H9 (cell line): ENCODE data around the gene ENTR1. TPM values are rescaled to one million over a fixed set of nuclear protein-coding genes. Genes with fewer than 3 reads are reported as not detected.

Experiments used
- DNase-seq: peaks from one replicate; pipeline ENCODE4 v3.0.0-alpha.2; 2017
- H2AFZ ChIP-seq: one replicate; pipeline ENCODE4 v1.6.1; 2013; ENCODE audit warnings: mild to moderate bottlenecking, low read length, control low read depth, moderate library complexity
- H2AK5ac ChIP-seq: 2 replicates; pipeline ENCODE4 v1.6.1; 2013; ENCODE audit warnings: low read length, control low read depth, mixed read lengths; ENCODE audit not compliant: insufficient read length
- H2BK120ac ChIP-seq: one replicate; pipeline ENCODE4 v1.6.1; 2013; ENCODE audit warnings: low read depth, mild to moderate bottlenecking, low read length, control low read depth, inconsistent platforms; ENCODE audit not compliant: poor library complexity, severe bottlenecking
- H2BK12ac ChIP-seq: 2 replicates; pipeline ENCODE4 v1.6.1; 2013; ENCODE audit warnings: low read length, control low read depth, mixed read lengths, low read depth; ENCODE audit not compliant: insufficient read length
- H2BK15ac ChIP-seq: 2 replicates; pipeline ENCODE4 v1.6.1; 2013; ENCODE audit warnings: low read depth, low read length, control low read depth
- H2BK20ac ChIP-seq: one replicate; pipeline ENCODE4 v1.6.1; 2013; ENCODE audit warnings: low read depth, mild to moderate bottlenecking, low read length, control low read depth, inconsistent platforms; ENCODE audit not compliant: poor library complexity, severe bottlenecking
- H2BK5ac ChIP-seq: 2 replicates; pipeline ENCODE4 v1.6.1; 2013; ENCODE audit warnings: low read length, control low read depth, mixed read lengths; ENCODE audit not compliant: insufficient read length
- H3K14ac ChIP-seq: 2 replicates; pipeline ENCODE4 v1.6.1; 2013; ENCODE audit warnings: low read length, control low read depth; ENCODE audit not compliant: insufficient read depth
- H3K18ac ChIP-seq: 2 replicates; pipeline ENCODE4 v1.6.1; 2013; ENCODE audit warnings: low read depth, mild to moderate bottlenecking, mixed read lengths, low read length, control low read depth; ENCODE audit not compliant: insufficient read length
- H3K23ac ChIP-seq: 2 replicates; pipeline ENCODE4 v1.6.1; 2013; ENCODE audit warnings: low read length, control low read depth, mixed read lengths, low read depth; ENCODE audit not compliant: insufficient read length
- H3K23me2 ChIP-seq: 2 replicates; pipeline ENCODE4 v1.6.1; 2013; ENCODE audit warnings: low read depth, mild to moderate bottlenecking, mixed read lengths, low read length, control low read depth; ENCODE audit not compliant: insufficient read length, poor library complexity, severe bottlenecking
- H3K27ac ChIP-seq: 2 replicates; pipeline ENCODE4 v1.5.1; 2013; ENCODE audit warnings: low read length, control low read depth, mixed read lengths, low read depth; ENCODE audit not compliant: insufficient read length
- H3K27me3 ChIP-seq: 2 replicates; pipeline ENCODE4 v1.6.1; 2013; ENCODE audit warnings: low read length, control low read depth, inconsistent platforms; ENCODE audit not compliant: insufficient read depth
- H3K4ac ChIP-seq: 2 replicates; pipeline ENCODE4 v1.6.1; 2013; ENCODE audit warnings: low read depth, mild to moderate bottlenecking, control low read depth, inconsistent platforms, low read length, moderate library complexity
- H3K4me1 ChIP-seq: 2 replicates; pipeline ENCODE4 v1.6.1; 2013; ENCODE audit warnings: low read length, control low read depth, inconsistent platforms; ENCODE audit not compliant: insufficient read depth
- H3K4me2 ChIP-seq: 2 replicates; pipeline ENCODE4 v1.6.1; 2013; ENCODE audit warnings: low read length, control low read depth, mixed read lengths; ENCODE audit not compliant: insufficient read length, insufficient read depth
- H3K56ac ChIP-seq: 2 replicates; pipeline ENCODE4 v1.6.1; 2013; ENCODE audit warnings: low read depth, mild to moderate bottlenecking, mixed read lengths, low read length, control low read depth; ENCODE audit not compliant: insufficient read length
- H3K79me1 ChIP-seq: 2 replicates; pipeline ENCODE4 v1.6.1; 2013; ENCODE audit warnings: low read depth, mild to moderate bottlenecking, moderate library complexity, low read length, control low read depth, inconsistent platforms; ENCODE audit not compliant: insufficient read depth, poor library complexity, severe bottlenecking
- H3K79me2 ChIP-seq: 2 replicates; pipeline ENCODE4 v1.6.1; 2013; ENCODE audit warnings: low read length, control low read depth, inconsistent platforms; ENCODE audit not compliant: insufficient read depth
- H3K9ac ChIP-seq: 2 replicates; pipeline ENCODE4 v1.6.1; 2013; ENCODE audit warnings: low read length, control low read depth, mixed read lengths; ENCODE audit not compliant: insufficient read length; ENCODE audit errors: extremely low read depth
- H3K9me3 ChIP-seq: one replicate; pipeline ENCODE4 v1.6.1; 2013; ENCODE audit warnings: low read depth, low read length, inconsistent platforms; ENCODE audit not compliant: control insufficient read depth
- H3T11ph ChIP-seq: one replicate; pipeline ENCODE4 v1.6.1; 2013; ENCODE audit warnings: mild to moderate bottlenecking, low read length, control low read depth, inconsistent platforms
- H4K20me1 ChIP-seq: one replicate; pipeline ENCODE4 v1.6.1; 2013; ENCODE audit not compliant: control insufficient read depth, insufficient read length, insufficient read depth
- H4K5ac ChIP-seq: 2 replicates; pipeline ENCODE4 v1.6.1; 2013; ENCODE audit warnings: low read depth, mild to moderate bottlenecking, mixed read lengths, low read length, control low read depth; ENCODE audit not compliant: insufficient read length
- H4K8ac ChIP-seq: replicated peaks from 2 replicates; pipeline ENCODE4 v1.6.1; 2013; ENCODE audit warnings: low read length, control low read depth, mixed read lengths, low read depth; ENCODE audit not compliant: insufficient read length
- H4K91ac ChIP-seq: 2 replicates; pipeline ENCODE4 v1.6.1; 2013; ENCODE audit warnings: low read depth, mild to moderate bottlenecking, moderate library complexity, mixed read lengths, low read length, control low read depth; ENCODE audit not compliant: insufficient read length
- H3K27ac Mint-ChIP-seq, 3 experiments: 2 replicates in 2 of 3; 3 replicates in 1 of 3; pipeline ENCODE4 v1.8.0; 2020 to 2021; ENCODE audit warnings: mixed read lengths in 3 of 3, mild to moderate bottlenecking in 1 of 3, moderate library complexity in 1 of 3
- H3K27me3 Mint-ChIP-seq: 2 replicates; pipeline ENCODE4 v1.8.0; 2021; ENCODE audit warnings: low read depth, mild to moderate bottlenecking, moderate library complexity, mixed read lengths
- H3K36me3 Mint-ChIP-seq, 3 experiments: 2 replicates in 2 of 3; 3 replicates in 1 of 3; pipeline ENCODE4 v1.8.0; 2020 to 2021; ENCODE audit warnings: low read depth in 3 of 3, mixed read lengths in 3 of 3; ENCODE audit not compliant: insufficient read depth in 1 of 3
- H3K4me1 Mint-ChIP-seq, 2 experiments: 2 replicates each; pipeline ENCODE4 v1.8.0; 2020; ENCODE audit warnings: mixed read lengths in 2 of 2
- H3K4me3 Mint-ChIP-seq, 2 experiments: 2 replicates in 1 of 2; 3 replicates in 1 of 2; pipeline ENCODE4 v1.8.0; 2020 to 2021; ENCODE audit warnings: mild to moderate bottlenecking in 2 of 2, mixed read lengths in 2 of 2, moderate library complexity in 1 of 2
- H3K9me3 Mint-ChIP-seq, 2 experiments: 2 replicates in 1 of 2; 3 replicates in 1 of 2; pipeline ENCODE4 v1.8.0; 2020; ENCODE audit warnings: mild to moderate bottlenecking in 2 of 2, mixed read lengths in 2 of 2, moderate library complexity in 1 of 2
- CTCF ChIP-seq: fragments of 200-600 bp; sonication (generic); conservative IDR thresholded peaks from 3 replicates; pipeline ENCODE4 v1.8.0; 2021; ENCODE audit warnings: antibody characterized with exemption, mild to moderate bottlenecking
- WGBS: extraction: QIAGEN DNeasy Blood & Tissue Kit; methylation state at CpG from one replicate; pipeline ENCODE4 v1.1.7; 2013; ENCODE audit warnings: missing lambda C conversion rate, low lambda C conversion rate, mixed read lengths; ENCODE audit not compliant: insufficient read length; ENCODE audit errors: extremely low coverage; 5-methylcytosine and 5-hydroxymethylcytosine counted together
- total RNA-seq: library from RNA; stranded (reverse); gene quantifications from 2 replicates; pipeline ENCODE4 v1.2.1, GENCODE V29; 2021

ENTR1 gene
- total RNA-seq, 1 experiment from 2014 or later, result 108 TPM

GRCh38 chr9:136394312-136395019, 15.9 kb downstream of the ENTR1 start:
- no peak for DNase-seq
- Histone ChIP-seq H3K14ac (no peak overlapping the region), H3K23me2 (peaks cover 4% of the 10 kb centered on the region), H4K91ac (no peak overlapping the region), H3K79me2 (peaks cover 10% of the 10 kb centered on the region; the same call in 1 of the 2 replicates), H3K4me1 (no peaks in the 10 kb centered on the region), H3K4me2 (no peak overlapping the region), H3K56ac (no peak overlapping the region), H3K23ac (no peak overlapping the region), H2AK5ac (no peak overlapping the region), H3K18ac (no peak overlapping the region), H4K5ac (no peak overlapping the region), H4K8ac (no peak overlapping the region), H2BK5ac (no peak overlapping the region), H2BK12ac (no peak overlapping the region), H2BK15ac (no peak overlapping the region), H3K79me1 (peaks cover 7% of the 10 kb centered on the region), H2BK20ac (no peak overlapping the region), H2BK120ac (no peak overlapping the region), H3K9ac (no peak overlapping the region), H3K27me3 (no peaks in the 10 kb centered on the region), H3T11ph (no peak overlapping the region), H4K20me1 (no peaks in the 10 kb centered on the region), H2AFZ (no peak overlapping the region), H3K4ac (no peak overlapping the region), H3K9me3 (no peaks in the 10 kb centered on the region), H3K27ac (no peak overlapping the region)
- no CpG with 5 or more reads among the region's 21 CpGs for WGBS
- TF ChIP-seq CTCF, result no peak
- Mint-ChIP-seq H3K27me3 (no peaks in the 10 kb centered on the region), H3K4me1 (peaks cover 7 to 8% of the 10 kb centered on the region in 2 experiments), H3K27ac (no peak overlapping the region), H3K9me3 (no peaks in the 10 kb centered on the region), H3K4me3 (no peak overlapping the region), H3K36me3 (peaks cover 36 to 74% (median 66%) of the 10 kb centered on the region in 3 experiments; a peak in 6 of 7 replicates)
